ENCODE results near the gene ZNF223. TPM values are rescaled to one million over a fixed set of nuclear protein-coding genes. Genes with fewer than 3 reads are reported as not detected.

Gene ZNF223
- polyA plus RNA-seq, 3 donors = 11.2 to 16.0 (median 12.6) TPM

- DNase-seq = no peak
Observed at GRCh38 chr19:44061038-44061437, 9.2 kb downstream of the ZNF223 start.

DNA sequence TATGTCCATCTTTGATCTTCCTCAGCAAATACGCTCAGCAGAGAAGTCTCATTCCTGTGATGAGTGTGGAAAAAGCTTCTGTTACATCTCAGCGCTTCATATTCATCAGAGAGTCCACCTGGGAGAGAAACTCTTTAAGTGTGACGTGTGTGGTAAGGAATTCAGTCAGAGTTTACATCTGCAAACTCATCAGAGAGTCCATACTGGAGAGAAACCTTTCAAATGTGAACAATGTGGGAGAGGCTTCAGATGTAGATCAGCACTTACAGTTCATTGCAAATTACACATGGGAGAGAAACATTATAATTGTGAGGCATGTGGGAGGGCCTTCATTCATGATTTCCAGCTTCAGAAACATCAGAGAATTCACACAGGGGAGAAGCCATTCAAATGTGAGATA is 14.5 kb downstream of the ZNF223 start:
- no peak for DNase-seq

DNA sequence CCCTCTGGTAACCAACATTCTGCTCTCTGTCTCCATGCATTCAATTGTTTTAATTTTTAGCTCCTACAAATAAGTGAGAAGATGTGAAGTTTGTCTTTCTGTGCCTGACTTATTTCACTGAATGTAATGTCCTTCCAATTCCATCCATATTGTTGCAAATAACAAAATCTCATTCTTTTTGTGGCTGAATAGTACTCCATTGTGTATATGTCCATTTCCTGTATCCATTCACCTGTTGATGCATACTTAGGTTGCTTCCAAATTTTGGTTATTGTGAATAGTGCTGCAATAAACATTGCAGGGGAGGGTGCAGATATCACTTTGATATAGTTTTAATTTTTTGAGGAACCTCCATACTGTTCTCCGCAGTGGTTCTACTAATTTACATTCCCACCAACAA is 17.6 kb downstream of the ZNF223 start:
- no peak for DNase-seq

DNA sequence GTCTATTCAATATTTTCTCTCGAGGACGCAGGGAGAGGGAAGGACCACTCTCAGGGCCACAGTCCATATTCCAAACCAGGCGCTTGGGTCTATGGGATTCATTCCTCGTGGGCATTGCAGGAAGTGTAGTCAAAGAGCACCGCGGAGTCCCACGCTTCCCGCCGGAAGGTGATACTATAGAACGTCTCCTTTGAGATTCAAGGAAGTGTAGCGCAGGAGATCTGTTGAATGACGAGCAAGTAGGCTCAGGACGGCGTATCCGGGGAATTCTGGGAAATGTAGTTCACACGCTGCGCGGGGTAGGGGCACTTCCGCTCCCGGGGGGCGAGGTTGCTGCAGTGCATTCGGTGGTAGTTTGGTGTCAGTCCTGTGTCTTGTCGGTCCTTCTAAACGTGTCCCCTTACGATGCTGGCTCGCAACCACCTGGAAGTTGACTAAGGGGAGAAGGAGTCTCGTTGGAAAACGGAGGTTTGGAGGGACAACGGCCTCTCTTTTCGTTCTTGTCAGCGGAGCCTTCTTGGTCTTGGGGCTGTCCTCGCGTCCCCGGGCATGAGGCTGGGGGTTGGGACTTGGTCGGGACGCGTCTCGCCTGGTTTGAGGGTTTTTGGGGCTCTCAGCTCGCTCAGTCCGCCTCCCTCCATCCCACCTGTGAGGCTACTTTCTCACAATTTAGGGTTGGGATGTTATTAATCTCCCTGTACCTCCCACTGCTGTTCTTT is 20.1 kb downstream of the ZNF223 start, which contains the start of gene ZNF284:
Gene ZNF284, plus strand, starts transcription at position 336 of the 719 bp plus-strand sequence. CDS start 4,231 bp downstream, outside the sequence.
- DNase-seq = peak; percentile 94

DNA sequence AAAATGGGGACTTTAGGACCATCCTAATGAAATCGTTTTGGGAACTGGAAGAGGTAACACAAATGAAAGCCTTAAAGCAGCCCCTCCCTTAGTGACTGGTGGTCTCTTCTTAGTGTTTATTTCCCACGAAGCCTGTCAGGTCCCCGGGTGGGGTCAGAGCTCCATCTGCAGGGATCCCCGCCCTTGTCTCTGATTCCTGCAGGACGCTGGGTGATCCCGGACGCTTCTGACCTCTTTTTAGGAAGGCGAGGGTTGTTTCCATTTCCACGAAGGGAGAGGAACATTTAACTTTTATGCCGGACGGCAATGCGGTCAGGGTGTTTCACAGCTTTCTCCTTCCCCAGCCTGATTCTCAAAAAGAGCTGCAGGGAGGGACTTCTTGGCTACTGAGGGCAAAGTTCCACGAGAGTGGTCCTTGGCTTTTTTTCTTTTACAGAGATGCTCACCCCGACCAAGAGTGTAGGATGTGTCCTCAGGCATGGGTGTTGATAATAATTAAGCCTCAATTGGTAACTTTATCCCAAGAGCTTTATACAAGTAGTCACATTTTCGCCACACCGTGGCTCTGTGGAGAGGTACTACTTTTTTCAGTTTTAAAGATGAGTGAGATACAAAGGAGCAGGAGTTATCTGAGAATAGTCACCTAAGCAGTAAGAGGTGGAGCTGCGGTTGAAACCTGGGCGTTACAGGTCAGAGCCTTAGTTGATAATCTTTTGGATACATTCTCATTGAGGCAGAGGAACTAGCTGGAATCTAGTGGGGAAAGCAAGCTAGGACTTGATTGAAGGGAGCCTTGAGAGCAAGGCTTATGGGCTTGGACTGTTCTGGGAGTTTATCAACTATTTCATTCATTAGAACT is 20.9 kb downstream of the ZNF223 start:
- DNase-seq = no peak

DNA sequence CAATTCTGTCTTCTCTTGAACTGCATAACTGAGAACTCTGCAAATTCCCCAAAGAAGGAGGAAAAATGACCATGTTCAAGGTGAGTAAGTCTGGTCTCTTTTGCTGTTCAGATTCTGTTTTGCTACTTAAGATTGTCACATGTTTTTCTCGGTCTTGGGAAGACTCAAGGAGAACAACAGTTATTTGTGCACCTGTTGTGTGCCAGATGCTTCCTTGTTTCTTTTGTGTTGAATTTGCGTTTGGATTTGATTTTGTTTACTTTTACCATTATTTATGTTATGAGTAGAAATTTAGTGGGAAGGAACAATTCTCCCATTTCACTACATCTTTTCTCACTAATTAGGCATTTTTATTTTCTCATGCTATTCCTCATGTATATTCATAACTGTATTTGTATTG is 24.5 kb downstream of the ZNF223 start:
- no peak for DNase-seq

- no peak for DNase-seq
Observed at GRCh38 chr19:44092108-44092507, 40.3 kb downstream of the ZNF223 start.

DNA sequence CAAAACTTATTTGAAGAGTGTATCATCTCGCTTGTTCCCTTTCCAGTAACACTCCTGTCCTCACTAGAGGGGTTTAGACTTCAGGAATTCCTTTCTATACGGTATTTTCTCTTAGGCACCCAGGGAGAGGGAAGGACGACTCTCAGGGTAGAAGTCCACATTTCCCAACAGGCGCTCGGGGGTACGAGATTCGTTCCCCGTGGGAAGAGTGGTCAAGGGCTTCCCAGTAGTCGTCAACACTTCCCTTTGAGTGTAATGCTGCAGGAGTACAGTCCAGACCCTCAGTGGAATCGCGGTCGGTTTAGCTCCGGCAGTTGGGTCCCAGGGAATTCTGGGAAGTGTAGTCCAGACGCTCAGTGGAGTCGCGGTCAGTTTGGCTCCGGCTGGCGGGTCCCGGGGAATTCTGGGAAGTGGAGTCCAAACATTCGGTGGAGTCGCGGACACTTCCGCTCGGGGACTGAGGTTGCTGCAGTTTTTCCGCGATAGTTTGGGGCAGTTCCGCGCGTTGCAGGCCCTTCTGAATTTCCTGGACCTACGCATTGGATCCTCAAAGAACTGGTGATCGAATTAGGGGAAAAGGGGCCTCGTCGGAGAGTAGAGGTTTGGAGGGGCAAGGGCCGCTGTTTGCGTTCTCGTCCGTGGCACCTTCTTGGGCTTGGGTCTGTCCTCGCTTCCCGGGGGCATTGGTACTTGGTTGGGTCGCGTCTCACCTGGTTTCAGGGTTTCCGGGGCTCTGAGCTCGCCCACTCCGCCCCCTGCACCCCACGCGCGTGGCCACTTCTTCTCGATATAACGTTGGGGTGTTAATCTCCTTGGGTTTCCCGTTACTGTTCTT is 42.3 kb downstream of the ZNF223 start, which contains the start of gene ZNF224:
Gene ZNF224, plus strand, starts transcription at position 431 of the 835 bp plus-strand sequence. CDS start 3,513 bp downstream, outside the sequence.
- peak; percentile 95 for DNase-seq

- DNase-seq = no peak
Observed at GRCh38 chr19:44107751-44108150, 55.9 kb downstream of the ZNF223 start.

DNA sequence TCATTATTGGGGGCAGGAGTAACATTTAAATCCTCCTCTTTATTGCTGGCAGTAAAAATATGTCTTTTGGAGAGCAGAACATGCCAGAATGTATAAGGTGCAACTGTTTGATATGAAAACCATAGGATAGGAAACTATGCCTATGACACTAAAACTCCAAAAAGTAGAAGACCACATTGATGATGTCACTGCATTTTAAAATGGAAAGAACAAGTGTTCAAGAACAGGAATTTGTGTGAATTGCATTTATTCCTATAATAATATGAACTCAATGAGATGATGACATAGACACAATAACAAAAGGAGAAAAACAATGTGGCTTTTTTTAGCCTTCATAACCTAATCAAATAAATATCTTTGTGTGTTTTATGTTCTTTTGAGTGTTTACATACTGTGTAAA is 57.6 kb downstream of the ZNF223 start:
- DNase-seq = no peak

- DNase-seq = peak; percentile 54
Observed at GRCh38 chr19:44111910-44112463, 60.2 kb downstream of the ZNF223 start.

DNA sequence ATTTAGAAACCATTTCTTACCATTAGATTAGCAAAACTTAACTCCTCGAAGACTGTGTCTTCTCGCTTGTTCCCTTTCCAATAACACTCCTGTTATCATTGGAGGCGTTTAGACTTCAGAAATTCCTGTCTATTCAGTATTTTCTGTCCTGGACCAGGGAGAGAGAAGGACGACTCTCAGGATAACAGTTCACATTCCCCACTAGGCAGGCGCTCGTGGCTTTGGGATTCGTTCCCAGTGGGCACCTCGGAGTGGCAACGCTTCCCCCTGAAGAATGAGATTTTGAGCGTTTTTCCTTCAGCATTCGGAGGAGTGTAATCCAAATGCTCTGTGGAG is 60.9 kb downstream of the ZNF223 start:
- no peak for DNase-seq

DNA sequence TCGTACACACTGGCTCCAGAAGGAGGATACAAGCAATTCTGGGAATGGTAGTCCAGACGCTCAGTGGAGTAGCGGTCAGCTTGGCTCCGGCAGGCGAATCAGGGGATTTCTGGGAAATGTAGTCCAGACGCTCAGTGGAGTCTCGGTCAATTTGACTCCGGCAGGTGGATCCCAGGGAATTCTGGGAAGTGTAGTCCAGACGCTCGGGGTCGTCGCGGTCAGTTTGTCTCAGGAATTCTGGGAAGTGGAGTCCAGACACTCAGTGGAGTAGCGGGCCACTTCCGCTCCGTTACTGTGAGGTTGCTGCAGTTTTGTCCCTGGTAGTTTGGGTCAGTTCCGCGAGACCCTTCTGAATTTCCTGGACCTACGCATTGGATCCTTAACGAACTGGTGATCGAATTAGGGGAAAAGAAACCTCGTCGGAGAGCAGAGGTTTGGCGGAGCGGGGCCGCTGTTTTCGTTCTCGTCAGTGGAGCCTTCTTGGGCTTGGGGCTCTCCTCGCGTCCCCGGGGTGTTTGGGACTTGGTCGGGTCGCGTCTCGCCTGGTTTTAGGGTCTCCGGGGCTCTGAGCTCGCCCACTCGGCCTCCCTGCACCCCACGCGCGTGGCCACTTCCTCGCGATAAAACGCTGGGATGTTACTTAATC is 61.4 kb downstream of the ZNF223 start, which contains the start of gene ZNF225:
Gene ZNF225, plus strand, starts transcription at position 262 of the 646 bp plus-strand sequence. CDS start 2,429 bp downstream, outside the sequence.
- DNase-seq = peak; percentile 99

GRCh38 chr19:44113784-44114390 is 62.1 kb downstream of the ZNF223 start:
- DNase-seq = no peak

Other genes starting within 250 kb of the ZNF223 start
- under 1 TPM; 0.53 to 0.56 (median 0.55) TPM for gene LYPD5, start 249.6 kb upstream of the ZNF223 start, polyA plus RNA-seq (ENCODE audit: insufficient read length in 3 of 3)
- gene ZNF283, start 224.7 kb upstream of the ZNF223 start, polyA plus RNA-seq (ENCODE audit: insufficient read length in 3 of 3) = 10 to 100 TPM; 11.3 to 27.7 (median 22.3) TPM
- 10 to 100 TPM; 10.2 to 19.5 (median 14.5) TPM for gene ZNF404, start 168.1 kb upstream of the ZNF223 start, polyA plus RNA-seq (ENCODE audit: insufficient read length in 3 of 3)
- gene ZNF45, start 116.8 kb upstream of the ZNF223 start, polyA plus RNA-seq (ENCODE audit: insufficient read length in 3 of 3) = 10 to 100 TPM; 25.5 to 32.2 (median 30.1) TPM
- 1 to 10 TPM; 6.0 to 9.0 (median 8.0) TPM for gene ZNF221, start 100.8 kb upstream of the ZNF223 start, polyA plus RNA-seq (ENCODE audit: insufficient read length in 3 of 3)
- 10 to 100 TPM; 13.1 to 15.9 (median 14.5) TPM for gene ZNF155, start 67.8 kb upstream of the ZNF223 start, polyA plus RNA-seq (ENCODE audit: insufficient read length in 3 of 3)
- gene ZNF230, start 49.1 kb upstream of the ZNF223 start, polyA plus RNA-seq (ENCODE audit: insufficient read length in 3 of 3) = 1 to 10 TPM; 5.4 to 7.9 (median 7.8) TPM
- gene ZNF222, start 26.7 kb upstream of the ZNF223 start, polyA plus RNA-seq (ENCODE audit: insufficient read length in 3 of 3) = 10 to 100 TPM in 2 of 3 donors, 1 to 10 TPM in 1; 9.3 to 12.2 (median 10.3) TPM
- 1 to 10 TPM; 2.7 to 6.0 (median 4.1) TPM for gene ZNF284, start 20.1 kb downstream of the ZNF223 start, polyA plus RNA-seq (ENCODE audit: insufficient read length in 3 of 3)
- gene ZNF224, start 42.3 kb downstream of the ZNF223 start, polyA plus RNA-seq (ENCODE audit: insufficient read length in 3 of 3) = 10 to 100 TPM; 24.3 to 50.3 (median 41.3) TPM
- gene ZNF225, start 61.4 kb downstream of the ZNF223 start, polyA plus RNA-seq (ENCODE audit: insufficient read length in 3 of 3) = 10 to 100 TPM in 1 of 3 donors, 1 to 10 TPM in 2; 9.2 to 12.2 (median 9.9) TPM
- 10 to 100 TPM; 11.3 to 25.0 (median 19.5) TPM for gene ZNF234, start 89.5 kb downstream of the ZNF223 start, polyA plus RNA-seq (ENCODE audit: insufficient read length in 3 of 3)
- gene ZNF226, start 113.1 kb downstream of the ZNF223 start, polyA plus RNA-seq (ENCODE audit: insufficient read length in 3 of 3) = 10 to 100 TPM; 25.6 to 30.4 (median 29.0) TPM
- 10 to 100 TPM; 25.4 to 27.6 (median 26.1) TPM for gene ZNF227, start 160.5 kb downstream of the ZNF223 start, polyA plus RNA-seq (ENCODE audit: insufficient read length in 3 of 3)
- gene ZNF233, start 207.8 kb downstream of the ZNF223 start, polyA plus RNA-seq (ENCODE audit: insufficient read length in 3 of 3) = 1 to 10 TPM; 5.5 to 9.3 (median 6.1) TPM